GM18868 (cell line): ENCODE data around the gene PHF20.
"Not testable (repeated sequence)": the region's sequence is repeated elsewhere in the genome, so short reads cannot be mapped to it uniquely, and the experiment has no call there.

Source experiments
- ATAC-seq: cut with Tn5 transposase; IDR thresholded peaks from one replicate; pipeline ENCODE4 v1.9.1; 2021; ENCODE audit warnings: mild to moderate bottlenecking, moderate library complexity; ENCODE audit not compliant: unreplicated experiment

The PHF20 gene

DNA sequence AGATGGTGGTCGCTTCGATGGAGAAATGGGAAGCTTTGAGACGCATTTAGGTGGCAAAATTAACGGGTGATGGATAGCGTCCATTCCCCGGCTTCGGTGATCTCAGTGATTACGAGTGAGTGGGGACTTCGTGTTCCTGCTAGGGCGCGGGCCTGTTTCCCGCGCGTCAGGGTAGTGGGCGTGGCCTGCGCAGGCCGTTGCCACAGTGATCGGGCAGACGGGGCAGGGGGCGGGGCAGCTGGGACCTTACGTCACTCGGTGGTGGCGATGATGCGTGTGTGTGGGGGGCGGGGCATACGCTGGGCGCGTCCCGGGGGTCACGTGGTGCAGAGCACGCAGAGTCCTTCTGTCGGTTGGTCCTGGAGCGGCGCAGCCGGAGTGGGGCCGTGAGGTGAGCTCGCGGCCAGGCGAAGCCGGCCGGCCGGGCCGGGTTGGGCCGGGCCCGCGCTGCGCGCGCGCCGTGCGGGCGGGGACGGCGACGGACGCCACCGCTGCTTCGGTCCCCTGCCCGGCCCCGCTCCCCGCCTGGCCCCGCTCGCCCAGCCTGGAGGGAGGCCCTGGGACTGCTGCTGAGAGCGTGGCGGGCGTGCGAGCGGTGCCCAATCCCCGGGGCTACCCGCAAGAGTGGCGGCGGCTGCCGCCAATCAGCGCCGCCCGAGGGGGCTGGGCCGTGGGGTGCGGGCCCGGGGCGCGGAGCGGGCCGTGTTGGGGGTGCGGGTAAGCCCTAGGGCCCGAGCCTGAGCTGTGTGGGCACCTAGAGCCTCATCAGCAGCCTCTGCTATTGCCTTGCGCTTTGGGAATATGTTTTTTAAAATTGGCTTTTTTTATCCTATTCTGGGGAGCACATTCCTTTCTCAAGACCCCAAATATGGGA is at the start of gene PHF20:
Gene PHF20, plus strand, starts transcription at position 327 of the 874 bp plus-strand sequence. CDS start 29,508 bp downstream, outside the sequence.
- peak; percentile 82 for ATAC-seq

- ATAC-seq, result not testable (repeated sequence)
Observed at GRCh38 chr20:35723275-35723639, 48.6 kb upstream of the PHF20 start.

DNA sequence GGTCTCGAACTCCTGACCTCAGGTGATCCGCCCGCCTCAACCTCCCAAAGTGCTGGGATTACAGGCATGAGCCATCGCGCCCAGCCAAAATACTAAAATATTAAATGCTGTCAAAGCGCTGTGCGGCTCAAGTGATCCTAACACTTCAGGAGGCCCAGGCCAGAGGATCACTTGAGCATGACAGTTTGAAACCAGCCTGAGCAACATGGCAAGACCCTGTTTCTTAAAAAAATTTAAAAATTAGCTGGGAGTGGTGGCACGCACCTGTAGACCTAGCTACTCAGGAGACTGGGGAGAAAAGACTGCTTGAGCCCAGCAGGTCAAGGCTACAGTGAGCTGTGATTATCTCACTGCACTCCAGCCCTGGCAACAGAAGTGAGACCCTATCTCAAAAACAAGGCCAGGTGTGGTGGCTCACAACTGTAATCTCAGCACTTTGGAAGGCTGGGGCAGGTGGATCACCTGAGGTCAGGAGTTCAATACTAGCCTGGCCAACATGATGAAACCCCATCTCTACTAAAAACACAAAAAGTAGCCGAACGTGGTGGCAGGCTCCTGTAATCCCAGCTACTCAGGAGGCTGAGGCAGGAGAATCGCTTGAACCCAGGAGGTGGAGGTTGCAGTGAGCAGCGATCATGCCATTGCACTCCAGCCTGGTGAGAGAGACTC is 48.0 kb upstream of the PHF20 start:
- ATAC-seq, result not testable (repeated sequence)

DNA sequence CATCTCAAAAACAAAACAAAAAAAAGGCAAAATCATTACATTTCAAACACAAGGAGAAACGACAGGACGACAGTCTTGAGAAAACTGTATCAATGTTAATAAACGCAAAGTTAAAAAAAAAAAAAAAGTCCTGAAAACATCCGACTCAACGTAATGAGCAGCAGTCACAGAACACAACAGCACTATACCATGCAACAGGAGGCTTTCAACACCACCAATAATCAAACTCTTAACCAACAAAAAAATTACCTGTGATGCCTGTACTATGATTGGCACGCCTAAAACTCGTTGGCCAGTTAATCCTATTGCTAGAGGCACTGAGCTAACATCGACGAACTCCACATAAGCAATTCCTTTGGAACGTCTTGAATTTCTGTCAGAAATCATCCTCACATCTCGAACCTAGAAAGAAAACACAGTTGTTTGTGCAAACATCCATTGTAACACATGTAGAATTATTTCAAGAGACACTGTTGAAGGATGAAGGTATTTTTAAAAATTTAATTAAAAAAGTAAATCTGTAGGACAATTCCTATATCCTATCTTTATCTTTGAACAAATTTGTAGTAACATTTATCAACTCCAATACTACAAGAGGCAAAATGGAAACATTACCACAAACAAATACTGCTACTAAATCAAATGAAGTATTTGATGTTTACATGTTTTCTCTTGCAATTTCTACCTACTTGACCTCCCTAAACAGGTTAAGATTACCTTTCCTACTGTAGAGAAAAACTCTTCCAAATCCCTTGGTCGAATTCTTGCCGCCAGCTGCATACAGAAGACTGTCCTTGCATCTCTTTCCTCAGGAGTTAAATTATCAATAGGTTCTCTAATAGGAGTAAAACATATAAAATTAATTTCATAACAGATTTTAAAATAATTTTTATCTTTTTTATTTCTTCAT is 47.2 kb upstream of the PHF20 start:
- ATAC-seq, result no peak

GRCh38 chr20:35726842-35727711 is 44.7 kb upstream of the PHF20 start:
- ATAC-seq, result no peak

DNA sequence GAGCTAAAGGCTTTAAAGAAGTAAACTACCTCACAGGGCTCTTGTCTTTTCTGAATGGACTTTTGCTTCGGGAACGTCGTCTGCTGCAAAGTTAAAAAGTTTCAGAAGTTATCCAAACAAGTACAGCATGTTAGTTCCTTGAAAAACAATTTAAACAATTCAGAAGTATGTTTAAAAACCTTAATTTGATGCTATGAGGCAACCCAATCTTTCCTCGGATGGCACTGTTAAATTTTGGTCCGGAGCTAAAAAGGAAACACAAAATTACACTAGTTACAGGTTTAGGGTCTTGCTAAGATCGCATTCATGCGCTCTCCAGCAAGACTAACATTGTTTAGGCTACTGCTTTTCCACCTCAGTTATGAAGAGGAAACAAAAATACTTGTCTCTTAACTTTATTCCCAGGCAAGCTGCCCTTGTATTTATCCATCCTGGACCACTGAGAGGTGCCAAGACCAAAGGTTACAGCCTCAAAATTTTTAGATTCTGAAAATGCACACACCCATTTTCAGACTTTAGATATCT is 42.5 kb upstream of the PHF20 start:
- ATAC-seq, result no peak

GRCh38 chr20:35729836-35730582 is 41.8 kb upstream of the PHF20 start:
- no peak for ATAC-seq

- no peak for ATAC-seq
Observed at GRCh38 chr20:35730583-35731468, 41.0 kb upstream of the PHF20 start.

DNA sequence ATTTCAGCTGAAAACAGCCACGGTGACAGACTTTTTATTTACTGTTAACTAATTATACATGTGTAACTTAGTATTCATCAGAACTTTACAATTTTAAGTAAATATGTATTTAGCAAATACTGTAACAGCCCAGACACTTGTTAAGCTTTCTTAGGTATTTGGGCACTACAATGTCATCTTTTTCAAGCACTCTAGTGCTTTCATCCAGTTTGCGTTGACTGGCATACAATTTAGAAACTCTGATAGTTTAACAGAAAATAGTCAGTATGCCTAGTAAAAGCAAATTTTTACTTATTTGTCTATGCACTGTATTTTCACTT is 40.4 kb upstream of the PHF20 start:
- ATAC-seq, result no peak

GRCh38 chr20:35731862-35732643 is 39.8 kb upstream of the PHF20 start:
- ATAC-seq, result no peak

GRCh38 chr20:35732644-35732982 is 39.2 kb upstream of the PHF20 start:
- ATAC-seq, result no peak

- ATAC-seq, result no peak
Observed at GRCh38 chr20:35734374-35734773, 37.4 kb upstream of the PHF20 start.

DNA sequence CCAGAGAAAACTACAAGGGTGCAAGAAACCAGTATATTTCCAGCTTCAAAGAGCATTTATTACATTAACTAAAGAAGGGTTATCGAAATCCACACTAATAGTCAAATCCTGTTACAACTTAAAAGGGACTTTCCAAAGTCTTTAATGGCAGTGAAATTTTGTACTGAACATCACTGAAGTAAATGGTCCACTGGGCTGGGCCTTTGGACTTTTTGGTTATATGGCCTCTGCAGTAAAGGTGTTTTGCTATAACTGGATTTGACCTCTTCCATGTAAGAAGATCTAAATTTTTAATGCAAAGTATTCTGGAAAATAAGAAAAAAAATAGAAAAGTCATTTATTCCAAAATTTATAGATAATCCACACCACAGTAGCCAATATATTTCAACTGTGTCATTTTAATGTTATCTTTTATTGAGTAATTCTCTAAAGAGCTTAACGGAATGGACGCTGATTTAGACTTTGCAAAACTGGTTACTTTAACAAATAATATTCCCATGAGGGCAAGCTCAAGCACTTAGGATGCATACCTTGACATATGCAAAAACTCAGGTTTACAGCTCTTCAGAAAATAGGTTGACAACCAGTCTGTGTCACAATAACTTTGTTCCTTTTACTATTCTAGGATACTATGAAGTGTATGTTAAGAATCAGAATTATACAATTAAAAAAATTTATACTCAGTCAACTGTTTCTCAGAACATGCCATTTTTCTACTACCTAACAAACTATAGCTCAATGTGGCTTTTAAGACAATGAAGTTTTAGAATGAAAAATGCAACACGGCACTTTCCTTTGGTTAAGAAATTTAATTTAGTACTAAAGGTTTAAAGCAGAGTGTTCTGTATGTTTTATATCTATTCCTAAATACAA is 36.8 kb upstream of the PHF20 start:
- no peak for ATAC-seq

GRCh38 chr20:35735826-35736470 is 35.9 kb upstream of the PHF20 start:
- ATAC-seq, result no peak

- no peak for ATAC-seq
Observed at GRCh38 chr20:35737865-35738333, 33.9 kb upstream of the PHF20 start.
